Muscle layer of colon (tissue), 2 donors: ENCODE measurements around the gene UGT1A9.
"Not testable (repeated sequence)": the region's sequence is repeated elsewhere in the genome, so short reads cannot be mapped to it uniquely, and the experiment has no call there.

Source experiments
- H3K27ac ChIP-seq: one replicate; pipeline ENCODE4 v1.7.0; 2013; ENCODE audit warnings: low read depth, mild to moderate bottlenecking, low read length, moderate library complexity
- H3K27me3 ChIP-seq, 2 donors: one replicate each; pipeline ENCODE4 v1.7.0; 2013; ENCODE audit warnings: low read length in 2 of 2, mild to moderate bottlenecking in 2 of 2; ENCODE audit not compliant: insufficient read depth in 2 of 2, control insufficient read depth in 1 of 2
- H3K36me3 ChIP-seq: one replicate; pipeline ENCODE4 v1.7.0; 2013; ENCODE audit warnings: mild to moderate bottlenecking, low read length; ENCODE audit not compliant: insufficient read depth
- H3K4me1 ChIP-seq: one replicate; pipeline ENCODE4 v1.7.0; 2013; ENCODE audit warnings: mild to moderate bottlenecking, low read length; ENCODE audit not compliant: insufficient read depth
- H3K4me3 ChIP-seq, 2 donors: one replicate each; pipeline ENCODE4 v1.7.0; 2013; ENCODE audit warnings: low read length in 2 of 2, low read depth in 1 of 2, mild to moderate bottlenecking in 1 of 2, moderate library complexity in 1 of 2
- H3K9ac ChIP-seq: one replicate; pipeline ENCODE4 v1.7.0; 2013; ENCODE audit warnings: low read length
- H3K9me3 ChIP-seq: one replicate; pipeline ENCODE4 v1.7.0; 2013; ENCODE audit warnings: mild to moderate bottlenecking, low read length
- donor health status: abdominal sarcoma.
- donor health status: Adenocarcinoma of cecum.

The UGT1A9 gene

GRCh38 chr2:233699424-233700027 is 27.8 kb downstream of the UGT1A9 start:
- Histone ChIP-seq H3K4me3 (no peak overlapping the region), H3K9ac (no peak overlapping the region), H3K27me3 (no peaks in the 10 kb centered on the region), H3K36me3 (no peaks in the 10 kb centered on the region), H3K4me1 (no peaks in the 10 kb centered on the region), H3K27ac (no peak overlapping the region), H3K9me3 (no peaks in the 10 kb centered on the region)

GRCh38 chr2:233700028-233700635 is 28.4 kb downstream of the UGT1A9 start:
- H3K9ac ChIP-seq, result no peak overlapping the region
- no peaks in the 10 kb centered on the region for H3K4me1 ChIP-seq
- no peak overlapping the region for H3K27ac ChIP-seq
- no peaks in the 10 kb centered on the region for H3K9me3 ChIP-seq
- no peaks in the 10 kb centered on the region for H3K27me3 ChIP-seq
- no peak overlapping the region for H3K4me3 ChIP-seq
- no peaks in the 10 kb centered on the region for H3K36me3 ChIP-seq

- not testable (repeated sequence) for H3K27ac ChIP-seq, H3K9me3 ChIP-seq, H3K9ac ChIP-seq, H3K4me1 ChIP-seq, H3K4me3 ChIP-seq, H3K36me3 ChIP-seq, H3K27me3 ChIP-seq
Observed at GRCh38 chr2:233700842-233701241, 29.1 kb downstream of the UGT1A9 start.

- Histone ChIP-seq H3K27ac (no peak overlapping the region), H3K4me1 (no peaks in the 10 kb centered on the region), H3K36me3 (no peaks in the 10 kb centered on the region), H3K27me3 (no peaks in the 10 kb centered on the region), H3K4me3 (no peak overlapping the region), H3K9me3 (no peaks in the 10 kb centered on the region), H3K9ac (no peak overlapping the region)
Observed at GRCh38 chr2:233702238-233702637, 30.5 kb downstream of the UGT1A9 start.

GRCh38 chr2:233705911-233706506 is 34.3 kb downstream of the UGT1A9 start:
- H3K27ac ChIP-seq, result no peak overlapping the region
- no peak overlapping the region for H3K4me3 ChIP-seq
- H3K4me1 ChIP-seq, result no peaks in the 10 kb centered on the region
- H3K36me3 ChIP-seq, result no peaks in the 10 kb centered on the region
- H3K27me3 ChIP-seq, result no peaks in the 10 kb centered on the region
- no peaks in the 10 kb centered on the region for H3K9me3 ChIP-seq
- no peak overlapping the region for H3K9ac ChIP-seq

GRCh38 chr2:233706720-233707119 is 35.0 kb downstream of the UGT1A9 start:
- no peaks in the 10 kb centered on the region for H3K36me3 ChIP-seq
- H3K4me1 ChIP-seq, result no peaks in the 10 kb centered on the region
- no peak overlapping the region for H3K27ac ChIP-seq
- no peak overlapping the region for H3K4me3 ChIP-seq
- no peak overlapping the region for H3K9ac ChIP-seq
- peaks cover 0 to 3% of the 10 kb centered on the region in 2 donors for H3K27me3 ChIP-seq
- no peaks in the 10 kb centered on the region for H3K9me3 ChIP-seq

GRCh38 chr2:233707940-233708644 is 36.4 kb downstream of the UGT1A9 start:
- Histone ChIP-seq H3K27me3 (peaks cover 0 to 3% of the 10 kb centered on the region in 2 donors), H3K9me3 (no peaks in the 10 kb centered on the region), H3K4me1 (no peaks in the 10 kb centered on the region), H3K36me3 (no peaks in the 10 kb centered on the region), H3K4me3 (no peak overlapping the region), H3K9ac (no peak overlapping the region), H3K27ac (no peak overlapping the region)

GRCh38 chr2:233708942-233709341 is 37.2 kb downstream of the UGT1A9 start:
- Histone ChIP-seq H3K36me3 (no peaks in the 10 kb centered on the region), H3K4me1 (no peaks in the 10 kb centered on the region), H3K9ac (no peak overlapping the region), H3K27me3 (peaks cover 0 to 3% of the 10 kb centered on the region in 2 donors), H3K9me3 (no peaks in the 10 kb centered on the region), H3K4me3 (no peak overlapping the region), H3K27ac (no peak overlapping the region)

- peaks cover 0 to 3% of the 10 kb centered on the region in 2 donors for H3K27me3 ChIP-seq
- H3K4me3 ChIP-seq, result no peak overlapping the region
Observed at GRCh38 chr2:233711312-233712008, 39.8 kb downstream of the UGT1A9 start.

GRCh38 chr2:233712611-233713261 is 41.0 kb downstream of the UGT1A9 start, which contains the start of gene UGT1A5:
Gene UGT1A5 (plus strand): TSS chr2:233712907. CDS start chr2:233712992, 85 bp downstream.
- Histone ChIP-seq H3K27me3 (peaks cover 0 to 3% of the 10 kb centered on the region in 2 donors), H3K27ac (no peak within 1 kb of the TSS), H3K4me3 (no peak within 1 kb of the TSS), H3K9me3 (no peaks in the 10 kb centered on the region), H3K4me1 (no peaks in the 10 kb centered on the region), H3K9ac (no peak within 1 kb of the TSS), H3K36me3 (no peaks in the 10 kb centered on the region)

More at GRCh38 chr2:233711312-233712008, 39.8 kb downstream of the UGT1A9 start:
- Histone ChIP-seq H3K36me3 (no peaks in the 10 kb centered on the region), H3K9me3 (no peaks in the 10 kb centered on the region), H3K9ac (no peak overlapping the region), H3K27ac (no peak overlapping the region), H3K4me1 (no peaks in the 10 kb centered on the region)

- no peaks in the 10 kb centered on the region for H3K4me1 ChIP-seq
- no peak overlapping the region for H3K9ac ChIP-seq
- H3K9me3 ChIP-seq, result no peaks in the 10 kb centered on the region
- H3K36me3 ChIP-seq, result no peaks in the 10 kb centered on the region
- no peak overlapping the region for H3K4me3 ChIP-seq
- peaks cover 0 to 3% of the 10 kb centered on the region in 2 donors for H3K27me3 ChIP-seq
- H3K27ac ChIP-seq, result no peak overlapping the region
Observed at GRCh38 chr2:233713262-233713615, 41.5 kb downstream of the UGT1A9 start.
